ENCODE measurements around the gene ANO4.
"Not testable (repeated sequence)": the region's sequence is repeated elsewhere in the genome, so short reads cannot be mapped to it uniquely, and the experiment has no call there.

The ANO4 gene

GRCh38 chr12:100955139-100955538, 160.6 kb downstream of the ANO4 start:
- DNase-seq = no peak

GRCh38 chr12:100956311-100956852, 161.8 kb downstream of the ANO4 start:
- no peak for DNase-seq

GRCh38 chr12:100959481-100959880, 164.9 kb downstream of the ANO4 start:
- no peak for DNase-seq

GRCh38 chr12:100962086-100962712, 167.6 kb downstream of the ANO4 start:
- DNase-seq = no peak

GRCh38 chr12:100963381-100963780, 168.8 kb downstream of the ANO4 start:
- no peak for DNase-seq

GRCh38 chr12:100964028-100964427, 169.5 kb downstream of the ANO4 start:
- DNase-seq = no peak

GRCh38 chr12:100967189-100967588, 172.6 kb downstream of the ANO4 start:
- DNase-seq = no peak

- DNase-seq = no peak
Measured at GRCh38 chr12:100970894-100971293, 176.3 kb downstream of the ANO4 start.

GRCh38 chr12:100972121-100972520, 177.5 kb downstream of the ANO4 start:
- DNase-seq = no peak

- no peak for DNase-seq
Measured at GRCh38 chr12:100974341-100974740, 179.8 kb downstream of the ANO4 start.

GRCh38 chr12:100974747-100975146, 180.2 kb downstream of the ANO4 start:
- DNase-seq = no peak

GRCh38 chr12:100976735-100977134, 182.2 kb downstream of the ANO4 start:
- no peak for DNase-seq

- no peak for DNase-seq
Measured at GRCh38 chr12:100980856-100981255, 186.3 kb downstream of the ANO4 start.

GRCh38 chr12:100982511-100983183, 188.1 kb downstream of the ANO4 start:
- DNase-seq = no peak

GRCh38 chr12:100984796-100985195, 190.2 kb downstream of the ANO4 start:
- no peak for DNase-seq

- DNase-seq = no peak
Measured at GRCh38 chr12:100986595-100987547, 192.3 kb downstream of the ANO4 start.

GRCh38 chr12:100987552-100988521, 193.3 kb downstream of the ANO4 start:
- no peak for DNase-seq

- not testable (repeated sequence) for DNase-seq
Measured at GRCh38 chr12:100989509-100989908, 194.9 kb downstream of the ANO4 start.

- DNase-seq = no peak
Measured at GRCh38 chr12:100991102-100991501, 196.5 kb downstream of the ANO4 start.

- no peak for DNase-seq
Measured at GRCh38 chr12:100992194-100992593, 197.6 kb downstream of the ANO4 start.

GRCh38 chr12:100993916-100994450, 199.4 kb downstream of the ANO4 start:
- DNase-seq = no peak

- DNase-seq = no peak
Measured at GRCh38 chr12:100995201-100995600, 200.6 kb downstream of the ANO4 start.

All from NCI-H2081 treated with DMSO at 0.1 percent for 48 hours (cell line).